ENCODE results near the gene IL25. TPM values are rescaled to one million over a fixed set of nuclear protein-coding genes. Genes with fewer than 3 reads are reported as not detected.

The IL25 gene
- total and polyA plus RNA-seq, 10 of the 15 experiments (the other 5 are each of a cell fraction or from before 2014, with no cell fraction given), result not detected

GRCh38 chr14:23396126-23396525, 23.5 kb downstream of the IL25 start:
- Histone ChIP-seq H3K9me3 (replicated peaks; ENCODE audit: control insufficient read depth, insufficient read depth, low read length) (no peaks in the 10 kb centered on the region), H3K4me2 (ENCODE audit: control insufficient read depth, insufficient read depth) (no peak overlapping the region), H4K20me1 (ENCODE audit: control insufficient read depth, insufficient read depth) (no peaks in the 10 kb centered on the region), H3K4me1 (ENCODE audit: control insufficient read depth, insufficient read depth, low read length) (no peaks in the 10 kb centered on the region), H3K4me3 (no peak overlapping the region), H3K27me3 (replicated peaks in 1 of 2; ENCODE audit: control insufficient read depth in 2 of 2, insufficient read depth in 2 of 2, low read length in 1 of 2) (no peaks in the 10 kb centered on the region; a peak in 2 of 4 replicates), H3K79me2 (ENCODE audit: control insufficient read depth, insufficient read depth, low read length) (no peaks in the 10 kb centered on the region), H2AFZ (ENCODE audit: control insufficient read depth, low read depth, low read length) (no peak overlapping the region), H3K9ac (ENCODE audit: control insufficient read depth, insufficient read depth, low read length) (no peak overlapping the region), H3K36me3 (ENCODE audit: control insufficient read depth in 2 of 2, insufficient read depth in 2 of 2, low read length in 1 of 2) (no peaks in the 10 kb centered on the region), H3K27ac (ENCODE audit: control insufficient read depth, insufficient read depth) (no peak overlapping the region)
- intact Hi-C loops (cut with micrococcal nuclease; ENCODE audit: unreplicated experiment) (no loop called here), in situ Hi-C loops (cut with MboI) (no loop called here)
- FAIRE-seq (no peak), ATAC-seq (no peak), DNase-seq (ENCODE audit: low read depth, low spot score) (no peak)
- POLR2A ChIA-PET, result no interaction called here
- RAD21 ChIA-PET (ENCODE audit: unreplicated experiment), result no interaction called here
- CTCF ChIA-PET, result no interaction called here
- TF ChIP-seq STAT1 (conservative IDR thresholded peaks at IDR 0.05) (no peak), ZBED1 (IDR thresholded peaks at IDR 0.05; ENCODE audit: borderline replicate concordance) (no peak), WRNIP1 (IDR thresholded peaks at IDR 0.05; ENCODE audit: borderline replicate concordance, low read depth, low read length) (no peak), RAD51 (IDR thresholded peaks at IDR 0.05) (no peak), SMAD5 (IDR thresholded peaks at IDR 0.05; ENCODE audit: low read depth) (no peak), ZSCAN29 (IDR thresholded peaks at IDR 0.05) (no peak), ZNF622 (IDR thresholded peaks at IDR 0.05) (no peak), CREB1 (IDR thresholded peaks at IDR 0.05; ENCODE audit: low read depth) (no peak)
- TF ChIP-seq, protein P1, sequence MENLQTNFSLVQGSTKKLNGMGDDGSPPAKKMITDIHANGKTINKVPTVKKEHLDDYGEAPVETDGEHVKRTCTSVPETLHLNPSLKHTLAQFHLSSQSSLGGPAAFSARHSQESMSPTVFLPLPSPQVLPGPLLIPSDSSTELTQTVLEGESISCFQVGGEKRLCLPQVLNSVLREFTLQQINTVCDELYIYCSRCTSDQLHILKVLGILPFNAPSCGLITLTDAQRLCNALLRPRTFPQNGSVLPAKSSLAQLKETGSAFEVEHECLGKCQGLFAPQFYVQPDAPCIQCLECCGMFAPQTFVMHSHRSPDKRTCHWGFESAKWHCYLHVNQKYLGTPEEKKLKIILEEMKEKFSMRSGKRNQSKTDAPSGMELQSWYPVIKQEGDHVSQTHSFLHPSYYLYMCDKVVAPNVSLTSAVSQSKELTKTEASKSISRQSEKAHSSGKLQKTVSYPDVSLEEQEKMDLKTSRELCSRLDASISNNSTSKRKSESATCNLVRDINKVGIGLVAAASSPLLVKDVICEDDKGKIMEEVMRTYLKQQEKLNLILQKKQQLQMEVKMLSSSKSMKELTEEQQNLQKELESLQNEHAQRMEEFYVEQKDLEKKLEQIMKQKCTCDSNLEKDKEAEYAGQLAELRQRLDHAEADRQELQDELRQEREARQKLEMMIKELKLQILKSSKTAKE (IDR thresholded peaks at IDR 0.05; ENCODE audit: low read depth, poor library complexity, severe bottlenecking), result no peak
- SMC1A ChIA-PET (ENCODE audit: uncharacterized antibody, unreplicated experiment), result no interaction called here
- no TSS peak for BruUV-seq (replicated peaks)
- 62% methylated on average over 10 of the region's 10 CpGs for WGBS (ENCODE audit: insufficient coverage, insufficient replicate concordance, low lambda C conversion rate, missing lambda C conversion rate)

Measured in GM12878 (cell line).